Tongue (tissue), 2 donors: ENCODE measurements around the gene SEPTIN7. TPM values are rescaled to one million over a fixed set of nuclear protein-coding genes. Genes with fewer than 3 reads are reported as not detected.
"Not testable (repeated sequence)": the region's sequence is repeated elsewhere in the genome, so short reads cannot be mapped to it uniquely, and the experiment has no call there.

Source experiments
- DNase-seq: peaks from one replicate; pipeline ENCODE4 v3.0.0-alpha.2; 2015
- total RNA-seq: library from RNA; depleted of rRNA; stranded (reverse); fragments of >200 nt; gene quantifications from one replicate; pipeline ENCODE4 v1.2.3, GENCODE V29; 2014

The SEPTIN7 gene
- 362 TPM for total RNA-seq

DNA sequence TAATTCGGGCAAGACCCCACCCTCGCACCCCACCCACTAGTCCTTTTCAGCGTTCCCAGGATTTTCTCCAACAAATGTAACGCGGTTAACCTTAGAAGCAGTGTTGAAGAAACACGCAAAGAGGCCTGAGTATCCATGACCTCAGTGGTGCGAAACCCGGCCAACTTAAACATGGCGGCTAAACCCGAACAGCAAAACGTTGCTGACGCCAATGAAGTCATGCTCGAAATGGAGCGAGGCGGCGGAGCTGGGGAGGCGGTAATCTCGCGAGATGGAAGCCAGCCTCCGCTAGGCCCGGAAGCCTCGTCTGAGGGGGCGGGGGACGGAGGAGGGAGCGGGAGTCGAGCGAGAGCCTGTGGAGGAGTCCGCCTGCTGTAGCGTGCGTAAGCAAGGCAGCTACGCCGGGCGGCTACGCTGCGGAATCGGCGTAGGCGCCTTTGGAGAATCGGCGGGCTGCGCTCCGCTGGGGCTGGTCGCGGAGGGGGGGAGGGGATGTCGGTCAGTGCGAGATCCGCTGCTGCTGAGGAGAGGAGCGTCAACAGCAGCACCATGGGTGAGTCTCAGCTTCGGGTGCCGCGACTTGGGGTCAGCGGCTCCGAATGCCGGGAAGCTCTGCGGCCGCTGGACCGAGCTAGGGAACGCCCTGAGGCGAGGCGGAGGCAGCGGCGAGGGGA is at the start of gene SEPTIN7:
Gene SEPTIN7, plus strand, starts transcription at position 340 of the 674 bp plus-strand sequence. Its CDS starts 153 bp downstream, at position 493.
- peak; percentile 100 for DNase-seq

DNA sequence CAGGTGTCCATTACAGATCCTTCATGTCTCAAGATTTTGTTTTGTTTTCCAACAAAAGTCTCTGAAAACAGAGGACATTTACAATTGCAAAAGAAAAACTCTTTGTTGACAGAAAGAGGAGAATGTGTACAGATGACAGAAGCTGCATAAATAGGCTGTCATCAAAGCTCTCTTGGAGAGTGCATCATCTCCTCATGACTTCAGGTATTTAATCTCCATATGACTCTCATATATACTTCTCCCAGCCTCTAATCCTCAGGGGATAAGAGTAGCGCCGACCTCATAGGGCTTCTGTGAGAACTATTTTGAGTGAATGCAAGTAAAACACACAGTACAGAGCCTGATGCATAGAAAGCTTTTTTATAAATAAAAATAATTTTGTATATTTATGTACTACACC is 48.1 kb upstream of the SEPTIN7 start:
- no peak for DNase-seq

DNA sequence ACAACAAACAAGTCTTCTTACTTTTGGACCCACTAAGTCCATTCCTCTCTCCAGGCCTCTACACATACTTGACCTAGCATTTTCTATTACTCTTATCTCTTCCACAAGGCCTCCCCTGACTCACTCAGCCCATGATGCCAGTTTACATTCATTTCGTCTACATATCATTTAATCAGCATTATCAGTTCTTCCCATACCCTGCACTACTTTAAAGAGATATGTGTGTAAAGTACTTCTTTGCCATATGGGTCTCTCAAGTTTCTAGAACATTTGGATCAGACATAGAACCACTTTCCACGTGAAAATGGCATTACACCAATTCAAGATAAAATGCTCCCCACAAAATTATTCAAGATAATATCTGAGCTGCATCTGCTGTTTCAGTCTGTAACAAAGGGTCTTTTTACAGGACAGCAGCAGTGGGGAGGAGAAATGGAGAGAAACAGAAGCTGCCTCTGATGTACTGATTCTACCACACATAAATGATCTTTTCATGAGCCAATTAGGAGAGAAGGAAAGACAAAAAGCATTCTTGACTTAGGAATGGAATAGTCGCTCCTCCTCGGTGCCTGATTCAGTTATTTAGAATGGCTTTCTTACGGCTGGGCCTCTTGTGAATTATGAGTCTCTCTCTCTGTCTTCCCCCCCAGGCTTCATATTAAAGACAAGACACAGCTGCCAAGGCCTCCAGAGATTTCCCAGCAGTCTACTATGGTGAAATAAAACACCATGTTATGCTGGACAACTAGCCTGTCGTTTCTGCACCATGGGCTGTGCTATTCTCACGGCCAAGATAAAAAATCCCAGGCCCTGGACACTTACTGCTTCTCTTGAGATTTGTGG is 46.9 kb upstream of the SEPTIN7 start:
- peak; percentile 87 for DNase-seq

DNA sequence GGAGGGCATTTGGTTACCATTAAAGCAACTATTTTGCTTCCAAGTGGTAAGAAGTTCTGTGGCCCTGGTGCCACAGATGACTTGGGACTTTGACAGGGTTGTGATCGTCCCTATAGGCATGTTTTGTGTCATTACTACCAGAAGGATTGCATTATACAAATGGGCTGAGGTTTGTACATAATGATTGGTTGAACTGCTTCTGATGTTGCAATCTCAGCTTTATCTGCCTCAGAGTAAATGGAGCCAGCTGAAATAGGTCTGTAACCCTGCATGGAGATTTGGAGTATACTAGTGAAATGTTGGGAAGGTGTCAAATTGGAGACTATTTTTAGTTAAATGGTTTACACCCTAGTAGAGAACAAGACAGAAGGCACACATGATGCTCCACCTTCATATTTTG is 46.1 kb upstream of the SEPTIN7 start:
- no peak for DNase-seq

DNA sequence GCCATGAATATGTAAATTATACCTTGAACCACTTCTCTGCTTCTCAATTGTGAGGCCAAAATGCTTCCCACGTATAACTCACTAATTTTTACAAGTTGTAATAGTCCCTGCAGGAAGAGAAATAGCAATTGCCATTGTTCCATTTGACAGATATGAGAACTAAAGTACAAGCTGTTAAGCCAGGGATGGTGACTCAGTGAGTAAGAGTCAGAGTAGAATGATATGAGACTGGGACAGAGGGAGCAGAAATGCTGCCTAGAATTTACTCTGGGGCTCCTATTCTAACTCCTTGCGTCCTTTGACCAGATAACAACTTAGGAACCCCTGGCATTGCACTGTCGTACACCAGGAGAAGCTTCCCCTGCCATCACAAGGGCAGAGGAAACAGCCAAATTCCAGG is 45.1 kb upstream of the SEPTIN7 start:
- DNase-seq = no peak

DNA sequence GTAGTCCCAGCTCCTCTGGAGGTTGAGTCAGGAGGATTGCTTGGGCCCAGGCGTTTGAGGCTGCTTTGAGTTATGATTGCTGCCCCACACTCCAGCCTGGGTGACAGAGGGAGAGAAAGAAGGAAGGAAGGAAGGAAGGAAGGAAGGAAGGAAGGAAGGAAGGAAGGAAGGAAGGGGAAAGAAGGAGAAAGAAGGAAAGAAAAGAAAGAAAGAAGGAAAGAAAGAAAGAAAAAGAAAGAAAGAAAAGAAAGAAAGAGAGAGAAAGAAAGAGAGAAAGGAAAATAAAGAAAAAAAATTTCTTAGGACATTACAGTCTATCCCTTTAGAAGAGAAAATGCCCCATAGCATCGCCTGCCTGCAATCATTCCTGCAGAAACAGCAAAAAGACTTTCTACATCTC is 44.4 kb upstream of the SEPTIN7 start:
- DNase-seq = not testable (repeated sequence)

DNA sequence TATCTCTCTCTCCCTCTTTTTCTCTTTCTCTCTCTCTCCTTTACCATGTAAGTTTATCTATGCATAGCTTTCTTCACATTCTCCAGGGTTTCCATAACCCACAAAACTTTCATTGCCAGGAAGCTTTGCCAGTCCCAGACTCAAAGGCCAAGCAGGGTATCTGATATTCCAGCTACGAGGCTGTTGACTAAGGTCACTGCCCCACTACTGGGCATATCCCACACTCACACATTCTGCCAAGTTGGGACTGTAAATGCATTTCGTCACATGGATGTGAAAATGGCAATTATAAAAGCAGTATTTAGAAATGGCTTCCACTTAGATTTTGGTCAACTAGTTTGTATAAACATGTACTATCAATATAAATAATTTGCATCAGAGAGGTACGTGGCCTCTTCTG is 43.3 kb upstream of the SEPTIN7 start:
- no peak for DNase-seq

DNA sequence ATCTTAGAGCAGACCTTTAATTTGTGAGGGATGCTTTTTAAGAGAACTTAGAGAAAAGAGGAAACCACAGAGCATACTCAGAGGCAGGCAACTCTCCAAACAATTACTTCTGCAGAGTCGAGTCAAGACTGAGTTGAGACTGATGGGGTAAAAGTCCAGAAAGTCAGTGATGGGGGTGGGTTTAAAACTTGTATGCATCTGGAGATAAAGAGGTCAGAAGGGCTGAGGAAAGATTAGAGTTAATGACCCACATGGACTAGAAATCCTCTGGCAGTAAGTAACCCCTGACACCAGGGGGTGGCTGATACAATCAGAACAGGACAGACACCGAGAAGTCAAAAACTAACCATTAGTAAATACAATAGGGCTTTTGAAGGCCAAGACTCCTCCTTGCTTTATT is 42.4 kb upstream of the SEPTIN7 start:
- DNase-seq = no peak

DNA sequence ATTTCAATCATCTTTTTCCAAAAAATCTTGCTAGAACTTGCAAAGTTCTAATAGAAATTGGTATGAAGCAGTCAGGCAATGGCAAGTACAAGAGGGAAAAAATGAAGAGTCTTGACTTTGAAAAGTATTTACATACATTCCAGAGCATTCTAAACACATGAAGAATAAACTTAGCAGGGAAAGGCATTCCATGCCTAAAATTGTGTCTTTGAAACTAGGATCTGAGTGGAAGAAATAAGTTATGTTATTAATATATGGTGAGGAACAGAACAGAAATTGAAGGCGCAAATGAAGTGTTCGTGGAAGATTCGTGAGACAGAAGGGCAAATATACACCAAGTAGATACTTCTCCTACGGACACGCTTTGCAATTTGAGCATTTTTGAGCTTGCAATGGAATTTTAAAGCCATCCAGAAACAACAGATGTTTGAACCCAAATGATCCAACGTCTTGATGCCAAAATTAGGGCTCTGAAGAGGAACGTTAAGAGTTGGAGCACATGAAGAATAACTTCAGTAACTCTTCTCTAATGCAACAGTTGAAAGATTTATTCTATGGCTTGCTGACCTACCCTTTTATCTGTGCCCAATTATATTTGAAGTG is 40.6 kb upstream of the SEPTIN7 start:
- peak; percentile 66 for DNase-seq

DNA sequence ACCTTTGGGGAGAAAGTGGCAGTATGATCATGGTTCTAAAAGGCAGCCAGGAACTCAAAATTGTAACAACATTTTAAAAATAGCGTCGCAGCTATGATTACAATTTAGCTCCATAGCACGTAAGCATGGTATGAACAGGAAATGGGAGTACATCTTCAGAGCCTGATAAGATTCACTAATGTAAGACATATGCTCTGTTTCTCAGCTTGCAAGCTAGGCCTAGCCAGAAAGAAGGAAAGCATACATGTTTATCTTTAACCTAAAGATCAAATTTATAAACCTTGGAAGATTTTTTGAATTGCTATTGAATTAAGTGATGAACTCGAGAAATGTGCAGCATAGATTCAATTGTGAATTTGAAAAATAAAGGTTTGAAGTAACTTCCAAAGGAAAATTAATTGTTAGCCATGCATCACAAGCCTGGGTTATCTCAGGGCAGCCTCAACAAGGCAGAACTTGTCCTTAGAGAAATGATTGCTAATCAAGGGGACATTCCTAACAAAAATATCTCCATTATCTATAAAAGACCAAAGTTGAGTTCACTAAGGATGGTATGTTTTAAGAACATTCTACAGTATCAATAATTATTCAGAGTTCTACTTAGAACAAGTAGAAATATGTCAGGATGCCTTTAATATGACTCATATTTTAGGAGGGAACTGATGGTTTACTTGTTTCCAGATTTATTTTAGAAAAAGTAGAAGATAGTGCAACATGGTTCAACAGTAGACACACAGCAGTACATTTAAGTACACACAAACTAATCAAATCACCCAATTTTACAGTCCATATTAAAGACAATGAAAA is 38.8 kb upstream of the SEPTIN7 start:
- DNase-seq = no peak

DNA sequence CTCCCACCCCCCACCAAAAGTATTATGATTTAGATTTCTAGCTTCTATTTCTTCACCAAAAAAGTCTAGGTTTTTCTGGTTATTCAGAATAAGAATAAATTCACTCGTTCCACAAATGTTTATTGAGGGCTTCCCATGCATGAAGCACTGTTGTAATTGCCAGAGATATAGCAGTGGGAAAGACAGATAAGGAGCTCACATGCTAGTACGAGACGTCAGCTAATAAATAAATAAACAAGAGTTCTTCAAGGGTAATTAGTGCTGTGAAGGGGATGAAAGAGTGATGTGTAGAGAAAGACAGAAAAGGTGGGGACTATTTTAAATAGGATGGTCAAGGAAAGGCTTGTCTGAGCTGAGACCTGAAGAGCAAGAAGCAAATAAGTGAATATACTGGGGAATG is 38.1 kb upstream of the SEPTIN7 start:
- DNase-seq = no peak

DNA sequence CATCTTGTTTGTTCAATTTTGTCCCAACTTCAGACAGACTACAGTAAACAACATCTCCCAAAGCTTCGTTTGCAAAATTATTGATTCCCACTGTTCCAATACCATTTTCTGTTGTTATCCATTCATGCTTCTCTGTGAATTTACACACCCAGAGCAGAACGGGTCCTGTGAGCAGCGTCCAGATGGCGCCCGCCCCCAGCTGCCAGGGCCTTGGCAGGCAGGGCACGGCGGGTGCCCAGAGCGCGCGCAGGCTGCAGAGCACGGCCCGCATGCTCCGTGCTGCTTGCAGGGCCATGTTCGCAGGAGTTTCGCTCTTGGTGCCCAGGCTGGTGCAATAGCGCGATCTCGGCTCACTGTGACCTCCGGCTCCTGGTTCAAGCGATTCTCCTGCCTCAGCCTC is 32.5 kb upstream of the SEPTIN7 start:
- no peak for DNase-seq

DNA sequence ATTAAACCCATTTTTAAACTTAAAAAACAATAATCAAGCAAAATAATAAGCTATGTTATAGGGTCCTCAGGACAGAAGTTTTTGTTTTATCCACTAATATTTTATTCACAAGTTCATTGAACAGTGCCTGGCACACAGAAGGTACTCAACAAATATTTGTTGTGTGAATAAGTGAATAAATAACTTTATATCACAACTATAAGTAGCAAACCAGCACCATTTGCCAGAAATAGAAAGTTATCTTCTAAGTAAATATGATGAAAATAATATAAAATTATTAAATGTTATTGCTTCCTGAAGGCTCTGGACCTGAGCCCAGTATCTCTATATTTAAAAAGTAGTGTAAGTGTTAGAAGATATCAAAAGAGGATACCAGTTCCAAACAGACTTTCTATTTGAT is 29.1 kb upstream of the SEPTIN7 start:
- DNase-seq = no peak

DNA sequence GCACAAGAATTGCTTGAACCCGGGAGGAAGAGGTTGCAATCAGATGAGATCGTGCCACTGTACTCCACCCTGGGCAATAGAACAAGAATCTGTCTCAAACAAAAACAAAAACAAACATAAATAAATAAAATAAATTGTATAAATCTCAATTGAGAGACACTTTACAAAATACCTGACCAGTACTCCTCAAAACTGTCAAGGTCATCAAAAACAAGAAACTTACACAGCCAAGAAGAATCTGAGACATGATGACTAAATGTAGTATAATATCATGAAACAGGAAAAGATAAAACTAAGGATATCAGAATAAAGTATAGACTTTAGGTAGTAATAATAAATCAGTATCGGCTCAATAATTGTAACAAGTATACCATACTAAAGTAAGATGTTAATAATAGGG is 26.9 kb upstream of the SEPTIN7 start:
- DNase-seq = no peak

DNA sequence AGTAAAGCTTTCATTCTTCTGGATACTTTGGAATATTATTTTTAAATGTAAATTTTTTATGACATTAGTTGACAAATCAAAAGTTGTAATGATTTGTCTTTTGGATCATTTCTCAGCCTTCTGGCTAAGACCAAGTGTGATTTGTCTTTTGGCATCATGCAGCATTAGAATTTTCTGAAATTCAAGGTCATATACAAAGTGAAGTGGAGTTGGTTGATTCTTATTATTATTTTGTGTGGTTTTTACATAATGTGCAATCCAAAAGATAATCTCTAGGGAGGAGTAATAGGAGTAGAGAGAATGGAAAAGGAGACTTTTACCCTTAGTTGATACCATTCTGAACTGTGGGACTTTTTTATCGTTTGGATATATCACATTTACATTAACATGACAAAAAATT is 24.2 kb upstream of the SEPTIN7 start:
- DNase-seq = no peak

DNA sequence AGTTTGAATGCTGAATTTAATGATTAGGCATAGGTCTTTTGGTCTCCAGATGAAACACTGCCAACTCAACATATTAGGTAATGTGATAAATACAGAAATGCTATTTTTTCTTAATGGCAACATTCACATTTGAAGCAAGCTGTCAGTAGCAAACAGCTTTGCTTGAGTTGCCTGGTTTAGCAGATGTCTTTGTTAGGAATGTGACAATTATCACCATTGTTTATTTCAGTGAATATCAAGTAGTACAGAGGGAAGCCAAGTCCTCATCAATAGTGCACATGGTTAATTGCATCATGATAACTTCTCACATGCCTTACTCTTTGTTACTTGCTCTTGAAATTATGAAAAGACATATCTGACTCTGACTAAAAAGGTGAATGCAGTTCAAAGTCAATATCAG is 23.7 kb upstream of the SEPTIN7 start:
- no peak for DNase-seq

DNA sequence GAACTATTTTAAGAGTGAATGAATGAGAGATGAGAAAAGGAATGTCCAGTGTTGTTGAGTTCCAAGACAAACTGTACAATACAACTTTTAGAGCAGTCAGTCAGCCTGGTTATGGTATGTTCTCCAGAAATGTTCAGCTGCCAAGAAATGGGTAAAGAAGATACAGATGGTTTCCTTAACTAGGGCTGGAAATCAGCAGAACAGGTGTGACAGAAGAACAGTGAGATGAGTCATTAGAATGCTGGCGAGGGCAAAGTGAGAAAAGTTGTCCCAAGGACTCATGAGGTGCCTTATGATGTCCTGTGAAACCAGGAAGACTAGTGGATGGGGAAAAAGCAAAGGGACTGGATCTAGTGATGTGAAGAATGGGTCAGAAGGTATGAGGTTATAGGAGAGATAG is 20.8 kb upstream of the SEPTIN7 start:
- DNase-seq = no peak

DNA sequence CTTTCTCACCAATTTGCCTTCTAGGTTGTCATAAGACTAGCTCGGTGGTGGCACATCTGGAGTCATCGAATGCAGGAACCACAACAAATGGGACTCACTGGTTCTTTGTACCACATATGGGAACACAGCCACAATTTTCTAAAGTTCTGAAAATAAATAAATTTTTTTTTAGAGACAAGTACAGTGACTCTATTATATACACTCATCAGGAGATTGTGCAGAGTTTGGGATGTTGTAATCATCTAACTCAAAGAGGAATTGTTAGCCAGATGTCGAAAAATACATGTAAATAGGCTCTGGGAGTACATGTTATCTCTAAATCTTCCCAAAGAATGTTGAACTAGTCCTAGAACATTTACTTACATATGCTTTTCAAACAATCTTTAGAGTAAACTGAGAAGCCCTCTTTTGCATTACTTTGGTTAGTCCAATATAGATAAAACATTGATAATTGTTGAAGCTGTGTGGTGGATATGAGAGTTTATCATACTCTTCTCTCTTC is 19.6 kb upstream of the SEPTIN7 start:
- no peak for DNase-seq

DNA sequence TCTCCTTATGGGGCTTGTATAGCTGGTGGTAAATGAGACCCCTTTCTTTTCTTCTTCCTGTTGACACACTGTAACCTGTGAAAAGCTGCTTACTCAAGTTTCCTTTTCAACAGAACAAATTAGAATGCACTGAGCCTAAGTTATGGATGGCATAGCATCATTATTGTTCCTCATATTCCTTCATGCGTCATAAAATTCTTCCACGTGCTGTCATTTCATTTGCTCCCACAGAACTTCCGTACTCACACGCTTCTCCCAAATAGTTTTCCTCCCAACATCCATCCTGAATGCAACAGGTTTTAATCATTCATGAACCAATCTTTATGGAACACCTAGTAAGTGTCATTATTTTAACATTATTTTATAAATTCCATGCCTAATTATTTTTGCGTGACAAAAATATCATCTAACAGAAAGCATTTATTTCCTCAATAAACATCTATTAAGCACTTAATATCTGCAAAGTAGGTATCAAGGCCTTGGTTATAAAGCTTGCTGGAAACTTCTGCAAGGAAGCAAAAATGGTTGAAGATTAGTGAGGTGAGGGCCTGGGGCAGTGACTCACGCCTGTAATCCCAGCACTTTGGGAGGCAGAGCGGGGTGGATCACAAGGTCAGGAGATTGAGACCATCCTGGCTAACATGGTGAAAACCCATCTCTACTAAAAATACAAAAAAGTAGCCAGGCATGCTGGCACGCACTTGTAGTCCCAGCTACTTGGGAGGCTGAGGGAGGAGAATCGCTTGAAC is 18.9 kb upstream of the SEPTIN7 start:
- DNase-seq = no peak

DNA sequence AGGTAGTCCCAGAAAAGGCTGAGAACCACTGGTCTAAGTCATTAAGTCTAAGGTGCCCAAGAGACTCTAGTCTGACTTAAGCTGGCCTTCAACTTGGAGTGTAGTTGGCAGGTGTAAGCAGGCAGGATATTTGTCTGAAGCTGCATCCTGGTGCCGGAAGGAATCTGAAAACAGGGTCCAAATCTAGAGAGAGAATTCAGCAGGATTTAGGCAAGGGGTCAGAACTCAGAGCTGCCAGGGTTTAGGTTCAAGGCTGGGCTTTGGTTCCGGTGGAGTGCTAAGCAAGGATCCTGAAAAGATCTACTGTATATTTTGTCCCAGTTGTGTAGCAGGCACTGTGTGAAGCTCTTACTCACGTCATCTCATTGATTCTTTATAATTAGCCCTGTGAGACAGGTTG is 16.5 kb upstream of the SEPTIN7 start:
- no peak for DNase-seq

DNA sequence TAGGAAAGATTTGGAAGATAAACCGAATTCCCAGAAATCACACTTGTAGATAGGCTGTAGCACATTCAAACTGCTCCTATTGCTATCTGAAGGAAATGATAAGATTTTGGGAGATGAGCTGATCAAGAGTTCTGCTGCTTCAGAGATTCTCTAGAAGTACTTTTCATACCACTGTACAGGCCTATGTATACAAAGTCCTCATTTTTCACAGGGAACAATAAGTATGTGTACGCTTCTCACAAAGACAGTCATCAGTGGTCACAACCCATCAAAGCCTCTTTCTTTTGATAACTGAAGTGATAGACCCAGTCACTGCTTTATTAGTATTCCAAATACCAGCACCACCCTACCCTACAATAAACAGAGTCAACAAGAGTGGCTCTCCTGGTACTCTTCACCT is 15.6 kb upstream of the SEPTIN7 start:
- no peak for DNase-seq

DNA sequence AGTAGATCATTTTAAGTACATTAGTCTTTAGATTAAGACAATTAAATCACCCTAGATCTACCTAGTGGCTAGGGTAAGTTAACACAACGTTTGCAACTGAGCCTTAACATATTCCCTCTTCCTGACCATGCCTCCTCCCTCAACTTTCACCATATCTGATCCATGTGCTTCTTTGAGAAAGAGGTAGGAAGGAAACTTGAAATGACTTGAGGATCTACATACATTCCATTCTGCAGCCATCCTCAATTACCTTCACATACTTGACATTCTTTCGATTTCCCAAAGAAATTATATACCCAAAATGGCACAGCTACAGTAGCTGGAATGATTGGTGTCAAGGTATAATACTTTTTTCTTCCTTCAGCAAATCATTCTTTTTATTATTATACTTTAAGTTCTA is 12.9 kb upstream of the SEPTIN7 start:
- no peak for DNase-seq
